Breast epithelium (tissue), 3 donors: ENCODE results near the gene PSAP.

ENCODE experiments used
- CTCF ChIP-seq, 3 donors: fragments of 450-650 bp; IDR thresholded peaks; one replicate each; pipeline ENCODE4 v1.5.1; 2016 to 2017; ENCODE audit warnings: antibody characterized with exemption in 3 of 3, mild to moderate bottlenecking in 3 of 3, moderate library complexity in 3 of 3
- POLR2A ChIP-seq: fragments of 450-650 bp; IDR thresholded peaks from one replicate; pipeline ENCODE4 v1.6.1; 2016; ENCODE audit warnings: antibody characterized with exemption, mild to moderate bottlenecking, moderate library complexity
- POLR2AphosphoS5 ChIP-seq, 3 donors: sonication (generic); formaldehyde crosslinking; IDR thresholded peaks; one replicate each; pipeline ENCODE4 v1.6.1; 2017; ENCODE audit warnings: antibody characterized with exemption in 3 of 3

GRCh38 chr10:71854031-71854430 lies 3.0 kb upstream of the PSAP start:
- no peak for TF ChIP-seq POLR2A
- TF ChIP-seq POLR2AphosphoS5 (IDR thresholded peaks at IDR 0.05) = no peak
- TF ChIP-seq CTCF (IDR thresholded peaks at IDR 0.05) = no peak
